ENCODE data around the gene RRAD.

DNA sequence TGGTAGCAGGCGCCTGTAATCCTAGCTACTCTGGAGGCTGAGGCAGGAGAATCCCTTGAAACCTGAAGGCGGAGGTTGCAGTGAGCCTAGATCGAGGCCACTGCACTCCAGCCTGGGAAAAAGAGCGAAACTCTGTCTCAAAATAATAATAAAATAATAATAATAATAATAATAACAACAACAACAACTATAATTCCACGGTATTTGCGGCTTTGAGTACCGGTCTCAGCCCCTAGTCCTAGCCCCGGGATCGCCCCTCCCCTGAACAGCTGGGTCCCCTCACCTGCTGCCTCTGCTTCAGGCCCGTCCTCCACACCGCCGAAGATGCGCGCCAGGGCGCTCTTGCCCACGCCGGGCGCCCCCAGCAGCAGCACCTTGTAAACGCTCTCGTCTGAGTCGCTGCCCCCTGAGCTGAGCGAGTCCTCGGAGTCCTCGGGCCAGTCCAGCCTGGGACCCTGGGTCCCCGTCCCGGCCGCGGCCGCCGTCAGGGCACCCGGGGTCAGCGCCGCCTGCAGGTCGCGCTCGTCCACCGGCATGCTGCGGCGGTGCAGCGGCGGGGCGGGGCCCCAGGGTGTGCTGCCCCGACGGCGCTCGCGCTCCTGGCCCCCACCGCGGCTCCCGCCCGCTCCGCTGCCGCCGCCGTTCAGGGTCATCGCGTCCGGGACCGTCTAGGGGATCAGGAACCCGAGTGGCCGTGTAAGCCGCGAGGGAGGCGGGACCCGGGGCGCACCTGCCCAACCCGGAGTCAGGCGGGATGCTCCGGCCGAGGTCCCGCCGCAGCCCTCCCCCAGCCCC, 611 bp downstream of the RRAD start:
- TF ChIP-seq POLR2A (IDR thresholded peaks at IDR 0.05; ENCODE audit: low read length) (no peak), GATA1 (IDR thresholded peaks at IDR 0.05; ENCODE audit: low read depth, low read length) (no peak)

Data from erythroblast (primary cell).